Body of pancreas (tissue), 4 donors: ENCODE results near the gene CLASP1. TPM values are rescaled to one million over a fixed set of nuclear protein-coding genes. Genes with fewer than 3 reads are reported as not detected.
"Not testable (repeated sequence)": the region's sequence is repeated elsewhere in the genome, so short reads cannot be mapped to it uniquely, and the experiment has no call there.

Experiments used
- ATAC-seq: fragments of 150-250 bp; one replicate; pipeline ENCODE4 v1.9.1; 2016
- DNase-seq, 4 donors: peaks; one replicate each; pipeline ENCODE4 v3.0.0-alpha.2; 2019
- H3K27ac ChIP-seq, 4 donors: fragments of 200-600 bp; sonication (generic); 1 replicate in 3 of 4; 2 replicates in 1 of 4; pipeline versions ENCODE4 v1.5.1 to v1.6.1; 2016 to 2019; ENCODE audit warnings: mild to moderate bottlenecking in 1 of 4, mixed read lengths in 1 of 4, moderate library complexity in 1 of 4
- H3K27me3 ChIP-seq, 2 donors: fragments of 200-600 bp; sonication (generic); one replicate each; pipeline ENCODE4 v1.6.0; 2016; ENCODE audit warnings: mild to moderate bottlenecking in 1 of 2
- H3K36me3 ChIP-seq, 2 donors: fragments of 200-600 bp; sonication (generic); replicated peaks in 1 of 2; 2 replicates each; pipeline ENCODE4 v1.5.1; 2016; ENCODE audit warnings: low read depth in 2 of 2; ENCODE audit not compliant: insufficient read depth in 1 of 2
- H3K4me1 ChIP-seq: fragments of 200-600 bp; sonication (generic); one replicate; pipeline ENCODE4 v1.6.0; 2016
- H3K4me3 ChIP-seq, 2 donors: fragments of 200-600 bp; sonication (generic); 1 replicate in 1 of 2; 2 replicates in 1 of 2; pipeline ENCODE4 v1.5.1; 2016 to 2019
- H3K9me3 ChIP-seq, 3 donors: fragments of 200-600 bp; sonication (generic); 1 replicate in 2 of 3; 2 replicates in 1 of 3; pipeline ENCODE4 v1.5.1; 2016
- CTCF ChIP-seq, 7 experiments: fragments of 450-650 bp in 4 of 7; fragments of 200-600 bp in 3 of 7; sonication (generic) in 3 of 7; IDR thresholded peaks; one replicate each; pipeline ENCODE4 v1.5.1; 2016 to 2019; ENCODE audit warnings: antibody characterized with exemption in 7 of 7
- POLR2A ChIP-seq, 3 donors: fragments of 450-650 bp; IDR thresholded peaks; one replicate each; pipeline ENCODE4 v1.6.1; 2016; ENCODE audit warnings: antibody characterized with exemption in 3 of 3, mild to moderate bottlenecking in 2 of 3
- WGBS, 2 donors: methylation state at CpG; one replicate each; pipeline ENCODE4 v1.1.5; 2017; 5-methylcytosine and 5-hydroxymethylcytosine counted together
- intact Hi-C: fragments of 100-400 bp; cut with DNase I; formaldehyde crosslinking; loops from one replicate; pipeline ENCODE4 v1.15.1; 2023
- total RNA-seq, 2 donors: library from RNA; depleted of rRNA; stranded (reverse); fragments of >200 nt; gene quantifications; one replicate each; pipeline ENCODE4 v1.1.0, GENCODE V29; 2016

Gene CLASP1
- total RNA-seq, 2 donors from 2014 or later: 28.5 to 44.2 TPM

DNA sequence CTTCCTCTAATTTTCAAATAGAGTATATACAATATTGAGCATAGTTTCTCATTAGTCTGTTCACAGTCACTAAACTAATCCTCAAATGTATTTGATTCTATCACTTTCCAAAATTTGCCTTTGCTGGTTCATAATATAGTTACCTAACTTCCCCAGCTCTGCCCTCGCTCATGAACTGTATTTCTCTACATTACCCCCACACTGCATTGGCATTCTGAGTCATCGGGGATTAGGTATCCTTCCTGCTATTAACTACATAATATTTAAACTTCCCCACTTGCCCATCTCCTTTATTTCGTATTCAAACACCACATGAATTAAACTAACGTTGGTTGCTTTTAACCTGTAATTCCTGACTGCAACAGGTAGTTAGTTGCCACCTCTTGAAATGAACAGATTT lies 14.8 kb upstream of the CLASP1 start:
- ATAC-seq: no peak
- H3K36me3 ChIP-seq: no peaks in the 10 kb centered on the region
- H3K27ac ChIP-seq: no peak overlapping the region
- WGBS, 2 donors: 81 to 84% methylated on average over 4 of the region's 4 CpGs
- H3K4me1 ChIP-seq: no peaks in the 10 kb centered on the region
- intact Hi-C loops: no loop called here
- no peaks in the 10 kb centered on the region for H3K27me3 ChIP-seq
- H3K4me3 ChIP-seq: no peak overlapping the region
- H3K9me3 ChIP-seq: no peaks in the 10 kb centered on the region
- TF ChIP-seq POLR2A (IDR thresholded peaks at IDR 0.05): no peak
- TF ChIP-seq CTCF (IDR thresholded peaks at IDR 0.05): no peak
- DNase-seq: no peak

DNA sequence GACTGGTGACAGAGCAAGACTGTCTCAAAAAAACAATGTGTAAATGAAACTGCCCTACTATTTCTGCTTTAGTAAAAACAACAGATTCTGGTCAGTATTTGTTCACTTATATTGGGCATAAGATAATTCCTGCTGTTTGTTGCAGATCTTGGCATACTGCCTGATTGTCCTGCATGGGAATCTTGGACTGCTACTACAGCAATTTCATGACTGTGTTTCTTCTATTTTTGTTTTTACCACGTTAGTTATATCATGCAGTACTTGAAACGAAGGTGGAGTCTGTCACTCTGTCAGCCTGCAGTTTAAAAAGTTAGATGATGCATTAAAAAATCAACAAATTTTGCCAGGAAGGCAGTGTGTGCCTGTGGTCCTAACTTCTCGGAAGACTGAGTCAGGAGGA lies 14.2 kb upstream of the CLASP1 start:
- H3K27me3 ChIP-seq: no peaks in the 10 kb centered on the region
- no peaks in the 10 kb centered on the region for H3K9me3 ChIP-seq
- DNase-seq (no peak), ATAC-seq (no peak)
- H3K36me3 ChIP-seq: no peaks in the 10 kb centered on the region
- intact Hi-C loops: no loop called here
- H3K4me1 ChIP-seq: no peaks in the 10 kb centered on the region
- H3K4me3 ChIP-seq: no peak overlapping the region
- WGBS, 2 donors: 63 to 65% methylated on average over 3 of the region's 3 CpGs
- H3K27ac ChIP-seq: no peak overlapping the region
- TF ChIP-seq POLR2A (IDR thresholded peaks at IDR 0.05): no peak
- no peak for TF ChIP-seq CTCF (IDR thresholded peaks at IDR 0.05)

GRCh38 chr2:121662656-121663055 lies 13.4 kb upstream of the CLASP1 start:
- DNase-seq (no peak), ATAC-seq (no peak)
- Histone ChIP-seq H3K36me3 (no peaks in the 10 kb centered on the region), H3K27ac (no peak overlapping the region), H3K27me3 (no peaks in the 10 kb centered on the region), H3K4me1 (no peaks in the 10 kb centered on the region), H3K4me3 (no peak overlapping the region), H3K9me3 (no peaks in the 10 kb centered on the region)
- intact Hi-C loops: no loop called here
- 94 to 96% methylated on average over 2 of the region's 2 CpGs for WGBS, 2 donors
- no peak for TF ChIP-seq POLR2A (IDR thresholded peaks at IDR 0.05)
- TF ChIP-seq CTCF (IDR thresholded peaks at IDR 0.05): no peak

DNA sequence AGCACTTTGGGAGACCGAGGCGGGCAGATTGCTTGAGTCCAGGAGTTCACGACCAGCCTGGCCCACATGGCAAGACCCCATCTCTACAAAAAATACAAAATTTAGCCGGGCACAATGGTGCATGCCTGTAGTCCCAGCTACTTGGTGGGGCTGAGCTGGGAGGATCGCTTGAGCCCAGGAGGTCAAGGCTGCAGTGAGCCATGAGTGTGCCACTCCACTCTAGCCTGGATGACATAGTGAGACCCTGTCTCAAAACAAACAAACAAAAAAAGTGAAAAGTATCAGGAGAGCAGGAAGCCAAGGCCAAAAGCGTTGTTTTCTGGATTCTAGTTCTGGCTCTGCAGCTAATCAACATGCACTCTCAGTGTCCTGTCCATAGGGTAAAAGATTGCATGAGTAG lies 10.7 kb upstream of the CLASP1 start:
- no peak for ATAC-seq
- Histone ChIP-seq H3K27me3 (no peaks in the 10 kb centered on the region), H3K27ac (no peak overlapping the region), H3K4me3 (no peak overlapping the region), H3K9me3 (no peaks in the 10 kb centered on the region), H3K4me1 (no peaks in the 10 kb centered on the region), H3K36me3 (no peaks in the 10 kb centered on the region)
- WGBS, 2 donors: 85 to 95% methylated on average over 6 of the region's 6 CpGs
- intact Hi-C loops: loop anchor here (10.0 kb wide), 1 partner anchor 135 kb away; no protein-coding TSS in a partner anchor
- no peak for TF ChIP-seq POLR2A (IDR thresholded peaks at IDR 0.05)
- no peak for DNase-seq

- not testable (repeated sequence) for DNase-seq, H3K27me3 ChIP-seq, H3K36me3 ChIP-seq, H3K4me3 ChIP-seq, H3K9me3 ChIP-seq, H3K4me1 ChIP-seq, ATAC-seq, H3K27ac ChIP-seq
- WGBS, 2 donors: 71 to 93% methylated on average over 1 of the region's 1 CpG
- intact Hi-C loops: loop anchor here (10.0 kb wide), 1 partner anchor 134 kb away; no protein-coding TSS in a partner anchor
Observed at GRCh38 chr2:121658393-121658792, 9.1 kb upstream of the CLASP1 start.

GRCh38 chr2:121653035-121653434 lies 3.8 kb upstream of the CLASP1 start:
- peaks cover 22% of the 10 kb centered on the region for H3K4me1 ChIP-seq
- no peaks in the 10 kb centered on the region for H3K36me3 ChIP-seq
- H3K27ac ChIP-seq: no peak overlapping the region
- no peak overlapping the region for H3K4me3 ChIP-seq
- DNase-seq (no peak), ATAC-seq (no peak)
- WGBS, 2 donors: 89 to 92% methylated on average over 1 of the region's 1 CpG
- no peaks in the 10 kb centered on the region for H3K9me3 ChIP-seq
- TF ChIP-seq POLR2A (IDR thresholded peaks at IDR 0.05) (no peak), CTCF (IDR thresholded peaks at IDR 0.05) (no peak)
- intact Hi-C loops: loop anchor here (10.0 kb wide), 1 partner anchor 128 kb away; no protein-coding TSS in a partner anchor
- no peaks in the 10 kb centered on the region for H3K27me3 ChIP-seq
